Endothelial cell of umbilical vein (primary cell): ENCODE data around the gene ACKR3. TPM values are rescaled to one million over a fixed set of nuclear protein-coding genes. Genes with fewer than 3 reads are reported as not detected.

ENCODE experiments used
- BruUV-seq: library from RNA; stranded (reverse); fragments of 400-500 nt; replicated peaks from 2 replicates; lab custom pipeline; 2021; lab: Mats Ljungman, UMichigan
- CTCF ChIA-PET: fragments of 300-600, 350-600 bp; sonication (Branson Sonifier 250); formaldehyde crosslinking; loops from one replicate; lab custom pipeline; 2021; ENCODE audit warnings: antibody characterized with exemption, inconsistent platforms; lab: Charles Lee
- POLR2A ChIA-PET: fragments of 300-600, 350-600 bp; sonication (Branson Sonifier 250); formaldehyde crosslinking; loops from one replicate; lab custom pipeline; 2021; ENCODE audit warnings: antibody characterized with exemption, inconsistent platforms; lab: Charles Lee
- DNase-seq: peaks from one replicate; pipeline ENCODE4 v3.0.0-alpha.2; 2011; ENCODE audit warnings: low read depth, low spot score
- FAIRE-seq: peaks from 2 replicates; lab custom pipeline; 2011; peaks lifted over from hg19 to GRCh38; lab: Jason Lieb, UNC
- H2AFZ ChIP-seq: 2 replicates; pipeline ENCODE4 v1.6.0; 2012; ENCODE audit warnings: low read depth, low read length, control low read depth, inconsistent platforms
- H3K27ac ChIP-seq: 2 replicates; pipeline ENCODE4 v1.5.1; 2011; ENCODE audit warnings: low read depth, mild to moderate bottlenecking, control low read depth, low read length, moderate library complexity; ENCODE audit not compliant: insufficient read depth
- H3K27me3 ChIP-seq, 2 experiments: 2 replicates each; pipeline versions ENCODE4 v1.6.0 to v1.6.1; 2011; ENCODE audit warnings: low read length in 2 of 2, mixed read lengths in 1 of 2; ENCODE audit not compliant: control insufficient read depth in 2 of 2, insufficient read depth in 2 of 2
- H3K36me3 ChIP-seq, 2 experiments: 2 replicates in 1 of 2; 3 replicates in 1 of 2; pipeline ENCODE4 v1.5.1; 2011; ENCODE audit warnings: low read length in 2 of 2, mild to moderate bottlenecking in 1 of 2, moderate library complexity in 1 of 2; ENCODE audit not compliant: control insufficient read depth in 2 of 2, insufficient read depth in 2 of 2; ENCODE audit errors: extremely low read depth in 1 of 2
- H3K4me1 ChIP-seq: 3 replicates; pipeline ENCODE4 v1.5.1; 2011; ENCODE audit warnings: mild to moderate bottlenecking, low read length; ENCODE audit not compliant: control insufficient read depth, insufficient read depth; ENCODE audit errors: extremely low read depth
- H3K4me2 ChIP-seq: 2 replicates; pipeline ENCODE4 v1.6.1; 2011; ENCODE audit warnings: low read length, control low read depth, mixed read lengths; ENCODE audit not compliant: insufficient read depth
- H3K4me3 ChIP-seq, 3 experiments: fragments of 200-600 bp in 1 of 3; sonication (generic), shearing (Covaris generic) in 1 of 3; replicated peaks in 1 of 3; 2 replicates each; pipeline ENCODE4 v1.5.1; 2011 to 2016; ENCODE audit warnings: control low read depth in 3 of 3, low read length in 3 of 3, mild to moderate bottlenecking in 2 of 3, inconsistent platforms in 1 of 3, low read depth in 1 of 3, moderate library complexity in 1 of 3; ENCODE audit not compliant: insufficient read depth in 1 of 3
- H3K79me2 ChIP-seq: 2 replicates; pipeline ENCODE4 v1.6.0; 2012; ENCODE audit warnings: low read length, inconsistent platforms; ENCODE audit not compliant: control insufficient read depth, insufficient read depth
- H3K9ac ChIP-seq: replicated peaks from 2 replicates; pipeline ENCODE3; 2011; ENCODE audit warnings: low read length, control low read depth; ENCODE audit not compliant: insufficient read depth; ENCODE audit errors: extremely low read depth
- H3K9me1 ChIP-seq: replicated peaks from 3 replicates; pipeline ENCODE4 v1.6.0; 2011; ENCODE audit warnings: mild to moderate bottlenecking, low read length; ENCODE audit not compliant: control insufficient read depth, insufficient read depth; ENCODE audit errors: extremely low read depth
- H3K9me3 ChIP-seq: replicated peaks from 2 replicates; pipeline ENCODE4 v1.5.1; 2012; ENCODE audit warnings: low read length, inconsistent platforms; ENCODE audit not compliant: control insufficient read depth, insufficient read depth
- H4K20me1 ChIP-seq: replicated peaks from 2 replicates; pipeline ENCODE3; 2011; ENCODE audit warnings: mild to moderate bottlenecking, low read length; ENCODE audit not compliant: control insufficient read depth, insufficient read depth; ENCODE audit errors: extremely low read depth
- GATA2 ChIP-seq: IDR thresholded peaks from 2 replicates; pipeline ENCODE4 v1.7.0; 2011; ENCODE audit warnings: low read depth, mild to moderate bottlenecking, moderate library complexity, mixed read lengths, low read length; ENCODE audit not compliant: insufficient read length, insufficient read depth
- JUN ChIP-seq: IDR thresholded peaks from 2 replicates; pipeline ENCODE4 v1.6.1; 2011; ENCODE audit warnings: borderline replicate concordance, low read depth; ENCODE audit not compliant: insufficient read length, insufficient read depth
- MYC ChIP-seq: IDR thresholded peaks from one replicate; pipeline ENCODE4 v1.6.1; 2011; ENCODE audit warnings: mild to moderate bottlenecking, low read depth, low read length
- POLR2A ChIP-seq: IDR thresholded peaks from 2 replicates; pipeline ENCODE4 v1.6.1; 2012; ENCODE audit warnings: low read depth, mild to moderate bottlenecking, control low read depth, low read length
- POLR2AphosphoS5 ChIP-seq: IDR thresholded peaks from 2 replicates; pipeline ENCODE4 v1.6.1; 2012; ENCODE audit warnings: low read depth, mild to moderate bottlenecking, control low read depth, low read length, moderate library complexity; ENCODE audit not compliant: insufficient read depth
- dilution Hi-C: fragments of 300-500 bp; cut with MboI; formaldehyde crosslinking; loops from one replicate; pipeline ENCODE4 v1.15.0; 2019; ENCODE audit warnings: low sequenced_read_pairs; ENCODE audit not compliant: extremely low pct_ligation_motif_present
- intact Hi-C: fragments of 100-400 bp; cut with micrococcal nuclease; formaldehyde crosslinking; loops from one replicate; pipeline ENCODE4 v1.10.0; 2022
- polyA plus RNA-seq, 4 experiments: library from polyadenylated mRNA; depleted of rRNA in 3 of 4; stranded (reverse) in 3 of 4; unstranded in 1 of 4; fragments of >200 nt; gene quantifications; 2 replicates each; pipeline versions ENCODE4 v1.2.1 to v1.2.3, GENCODE V29; 2011 to 2012; ENCODE audit warnings: missing spikeins in 1 of 4
- total RNA-seq: library from RNA; stranded (reverse); gene quantifications from 2 replicates; pipeline ENCODE4 v1.2.3, GENCODE V29; 2021
- TF ChIP-seq, protein P1 (sequence below), 2 donors: IDR thresholded peaks; 1 replicate in 1 of 2; 2 replicates in 1 of 2; pipeline ENCODE4 v1.5.1; 2011; ENCODE audit warnings: low read length in 2 of 2, mild to moderate bottlenecking in 2 of 2, moderate library complexity in 2 of 2, control low read depth in 1 of 2, inconsistent platforms in 1 of 2, low read depth in 1 of 2; ENCODE audit not compliant: insufficient read depth in 1 of 2; ENCODE audit errors: extremely low read depth in 1 of 2

Gene ACKR3
- total and polyA plus RNA-seq, 2 donors (not counting 3 experiments of a cell fraction or from before 2014, with no cell fraction given): 31.1 to 428 TPM

DNA sequence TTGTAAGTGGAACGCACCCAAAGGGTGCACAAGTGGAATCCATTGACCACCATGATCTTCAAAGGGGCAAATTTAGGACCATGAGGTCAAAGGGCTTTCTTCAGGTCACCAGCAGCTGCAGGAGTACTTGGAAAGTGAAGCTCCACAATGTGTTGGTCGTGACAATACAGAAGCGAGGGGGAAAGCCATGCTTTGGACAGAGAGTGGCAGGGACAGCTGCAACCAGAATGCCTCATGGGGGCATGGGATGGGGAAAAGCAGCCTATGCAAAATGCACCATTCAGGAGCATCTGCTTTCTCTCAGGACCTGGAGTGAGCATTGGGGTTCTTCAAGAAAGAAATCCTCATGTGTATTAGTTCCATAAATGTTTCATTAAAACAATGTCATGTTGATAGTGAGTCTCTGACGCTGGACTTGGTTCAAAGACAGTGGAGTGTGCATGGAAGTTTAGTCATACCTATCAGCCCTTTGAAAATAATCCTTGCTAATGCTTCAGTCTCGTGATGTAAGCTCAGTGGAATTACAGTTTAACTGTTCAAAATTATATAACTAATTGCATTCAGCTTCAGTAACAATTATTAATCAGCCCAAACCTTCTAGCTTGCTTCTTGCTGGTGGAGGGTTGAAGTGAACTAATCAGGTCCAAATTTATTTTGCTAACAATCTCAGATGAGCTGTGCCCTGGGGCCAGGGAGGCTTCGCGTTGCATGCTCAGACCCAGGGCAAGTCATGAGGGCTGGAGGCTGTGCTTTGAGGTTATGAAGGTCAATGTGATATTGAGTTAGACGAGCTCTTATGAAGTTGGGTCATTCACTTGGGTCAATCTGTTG, 41.6 kb downstream of the ACKR3 start:
- ChIA-PET CTCF (interaction anchor here (1.0 to 1.4 kb wide), 4 partner anchors 13 to 410 kb away, joined by 3 read pairs; no protein-coding TSS in a partner anchor), POLR2A (no interaction called here)
- peaks cover 0 to 5% of the 10 kb centered on the region in 2 experiments for H3K27me3 ChIP-seq
- no peak overlapping the region for H3K9ac ChIP-seq
- H3K79me2 ChIP-seq: no peaks in the 10 kb centered on the region
- FAIRE-seq (no peak), DNase-seq (no peak)
- no peaks in the 10 kb centered on the region for H4K20me1 ChIP-seq
- no peak overlapping the region for H2AFZ ChIP-seq
- no peak overlapping the region for H3K4me3 ChIP-seq
- no peaks in the 10 kb centered on the region for H3K9me1 ChIP-seq
- H3K36me3 ChIP-seq: no peaks in the 10 kb centered on the region
- no peaks in the 10 kb centered on the region for H3K4me1 ChIP-seq
- intact Hi-C loops: no loop called here
- TF ChIP-seq, protein P1, sequence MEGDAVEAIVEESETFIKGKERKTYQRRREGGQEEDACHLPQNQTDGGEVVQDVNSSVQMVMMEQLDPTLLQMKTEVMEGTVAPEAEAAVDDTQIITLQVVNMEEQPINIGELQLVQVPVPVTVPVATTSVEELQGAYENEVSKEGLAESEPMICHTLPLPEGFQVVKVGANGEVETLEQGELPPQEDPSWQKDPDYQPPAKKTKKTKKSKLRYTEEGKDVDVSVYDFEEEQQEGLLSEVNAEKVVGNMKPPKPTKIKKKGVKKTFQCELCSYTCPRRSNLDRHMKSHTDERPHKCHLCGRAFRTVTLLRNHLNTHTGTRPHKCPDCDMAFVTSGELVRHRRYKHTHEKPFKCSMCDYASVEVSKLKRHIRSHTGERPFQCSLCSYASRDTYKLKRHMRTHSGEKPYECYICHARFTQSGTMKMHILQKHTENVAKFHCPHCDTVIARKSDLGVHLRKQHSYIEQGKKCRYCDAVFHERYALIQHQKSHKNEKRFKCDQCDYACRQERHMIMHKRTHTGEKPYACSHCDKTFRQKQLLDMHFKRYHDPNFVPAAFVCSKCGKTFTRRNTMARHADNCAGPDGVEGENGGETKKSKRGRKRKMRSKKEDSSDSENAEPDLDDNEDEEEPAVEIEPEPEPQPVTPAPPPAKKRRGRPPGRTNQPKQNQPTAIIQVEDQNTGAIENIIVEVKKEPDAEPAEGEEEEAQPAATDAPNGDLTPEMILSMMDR (IDR thresholded peaks at IDR 0.05; ENCODE audit: extremely low read depth in 1 of 2, insufficient read depth in 1 of 2, low read depth in 1 of 2, low read length in 2 of 2): no peak
- TF ChIP-seq JUN (no peak), MYC (no peak), GATA2 (no peak), POLR2A (no peak), POLR2AphosphoS5 (no peak)
- no TSS peak for BruUV-seq
- H3K4me2 ChIP-seq: no peak overlapping the region
- H3K27ac ChIP-seq: no peak overlapping the region
- dilution Hi-C loops: no loop called here
- no peaks in the 10 kb centered on the region for H3K9me3 ChIP-seq
